Stimulated activated CD8-positive, alpha-beta memory T cell treated with anti-CD3 and anti-CD28 coated beads, Interleukin-7, amount 100 ng/mL, for 24 hours (primary cell): ENCODE results near the gene DBP.

ENCODE experiments used
- DNase-seq: peaks from one replicate; pipeline ENCODE4 v3.0.0-alpha.2; 2020; ENCODE audit warnings: low read depth

Gene DBP

GRCh38 chr19:48609571-48610108, 27.5 kb downstream of the DBP start:
- no peak for DNase-seq

- DNase-seq: no peak
These were observed 28.3 kb downstream of the DBP start for GRCh38 chr19:48608798-48609263.

GRCh38 chr19:48607359-48607755, 29.8 kb downstream of the DBP start:
- no peak for DNase-seq

- no peak for DNase-seq
These were observed 30.5 kb downstream of the DBP start, which contains the start of gene SPACA4 for GRCh38 chr19:48606463-48607358. SPACA4 (plus strand) TSS chr19:48606742; CDS start chr19:48606979, 237 bp downstream.

GRCh38 chr19:48603850-48604249, 33.3 kb downstream of the DBP start:
- no peak for DNase-seq

- no peak for DNase-seq
These were observed 33.7 kb downstream of the DBP start for GRCh38 chr19:48603449-48603848.

- DNase-seq: no peak
These were observed 34.2 kb downstream of the DBP start for GRCh38 chr19:48603001-48603400.

GRCh38 chr19:48600679-48601417, 36.3 kb downstream of the DBP start:
- DNase-seq: no peak

- no peak for DNase-seq
These were observed 38.0 kb downstream of the DBP start for GRCh38 chr19:48598996-48599700.

- DNase-seq: no peak
These were observed 40.3 kb downstream of the DBP start for GRCh38 chr19:48596679-48597465.

GRCh38 chr19:48596237-48596636, 40.9 kb downstream of the DBP start:
- DNase-seq: no peak

- no peak for DNase-seq
These were observed 41.3 kb downstream of the DBP start for GRCh38 chr19:48595833-48596232.

GRCh38 chr19:48595171-48595570, 42.0 kb downstream of the DBP start:
- no peak for DNase-seq

- DNase-seq: no peak
These were observed 46.2 kb downstream of the DBP start for GRCh38 chr19:48591021-48591420.

GRCh38 chr19:48588670-48589401, 48.3 kb downstream of the DBP start:
- DNase-seq: peak; percentile 78

GRCh38 chr19:48587387-48587786, 49.8 kb downstream of the DBP start:
- DNase-seq: no peak

- no peak for DNase-seq
These were observed 55.0 kb downstream of the DBP start for GRCh38 chr19:48582168-48582567.
